IPS DF 19.7 (cell line): Measurements from ENCODE around the gene CDA.
A peak's percentile ranks its signal among the peaks of the same experiment; 100 is the strongest.

Experiments
- DNase-seq: peaks from one replicate; pipeline ENCODE4 v3.0.0-alpha.2; 2013; ENCODE audit warnings: low read depth, low spot score

The CDA gene

GRCh38 chr1:20588634-20589225 is at the start of gene CDA:
CDA (plus strand) TSS chr1:20589097; CDS start chr1:20589130, 33 bp downstream.
- DNase-seq = no peak

GRCh38 chr1:20540281-20540680 is 48.6 kb upstream of the CDA start:
- DNase-seq = no peak

- no peak for DNase-seq
Observed at GRCh38 chr1:20546637-20547036, 42.3 kb upstream of the CDA start.

- no peak for DNase-seq
Observed at GRCh38 chr1:20551161-20551560, 37.7 kb upstream of the CDA start.

- DNase-seq = no peak
Observed at GRCh38 chr1:20551945-20552727, 36.8 kb upstream of the CDA start, which contains the start of gene FAM43B. FAM43B (plus strand) TSS chr1:20552573; CDS start chr1:20552974, 401 bp downstream.

- no peak for DNase-seq
Observed at GRCh38 chr1:20552728-20553445, 36.0 kb upstream of the CDA start.

- DNase-seq = no peak
Observed at GRCh38 chr1:20555025-20555757, 33.7 kb upstream of the CDA start.

GRCh38 chr1:20555758-20556120 is 33.2 kb upstream of the CDA start:
- DNase-seq = no peak

GRCh38 chr1:20558191-20558590 is 30.7 kb upstream of the CDA start:
- no peak for DNase-seq

- no peak for DNase-seq
Observed at GRCh38 chr1:20560966-20561365, 27.9 kb upstream of the CDA start.

- DNase-seq = no peak
Observed at GRCh38 chr1:20565234-20565633, 23.7 kb upstream of the CDA start.

GRCh38 chr1:20569523-20570098 is 19.3 kb upstream of the CDA start:
- DNase-seq = no peak

- DNase-seq = no peak
Observed at GRCh38 chr1:20571427-20571826, 17.5 kb upstream of the CDA start.

- no peak for DNase-seq
Observed at GRCh38 chr1:20573987-20574386, 14.9 kb upstream of the CDA start.

- DNase-seq = peak; percentile 42
Observed at GRCh38 chr1:20574686-20575540, 14.0 kb upstream of the CDA start.

- DNase-seq = no peak
Observed at GRCh38 chr1:20575541-20576336, 13.2 kb upstream of the CDA start.

GRCh38 chr1:20578062-20578461 is 10.8 kb upstream of the CDA start:
- DNase-seq = no peak

GRCh38 chr1:20578721-20579395 is 10.0 kb upstream of the CDA start:
- DNase-seq = no peak

GRCh38 chr1:20584890-20585289 is 4.0 kb upstream of the CDA start:
- peak; percentile 28 for DNase-seq
